LNCaP clone FGC (cell line): ENCODE data around the gene HAND1.

Experiments used
- DNase-seq: peaks from one replicate; pipeline ENCODE4 v3.0.0-alpha.2; 2011; ENCODE audit warnings: low read depth
- H3K4me3 ChIP-seq: 2 replicates; pipeline ENCODE4 v1.5.1; 2011; ENCODE audit warnings: mild to moderate bottlenecking, low read depth, low read length, control low read depth
- CTCF ChIP-seq: IDR thresholded peaks from 2 replicates; pipeline ENCODE4 v1.5.1; 2012; ENCODE audit warnings: mild to moderate bottlenecking; ENCODE audit not compliant: control insufficient read depth, insufficient read depth; ENCODE audit errors: extremely low read depth

The HAND1 gene

GRCh38 chr5:154498591-154498990 is 20.6 kb upstream of the HAND1 start:
- H3K4me3 ChIP-seq = no peak overlapping the region
- no peak for TF ChIP-seq CTCF
- DNase-seq = no peak

- no peak overlapping the region for H3K4me3 ChIP-seq
Measured at GRCh38 chr5:154494036-154494435, 16.0 kb upstream of the HAND1 start.

GRCh38 chr5:154493274-154493673 is 15.2 kb upstream of the HAND1 start:
- H3K4me3 ChIP-seq = no peak overlapping the region
- no peak for DNase-seq

More at GRCh38 chr5:154494036-154494435, 16.0 kb upstream of the HAND1 start:
- DNase-seq = no peak
- no peak for TF ChIP-seq CTCF

GRCh38 chr5:154491941-154492340 is 13.9 kb upstream of the HAND1 start:
- no peak for DNase-seq
- TF ChIP-seq CTCF = no peak
- no peak overlapping the region for H3K4me3 ChIP-seq

More at GRCh38 chr5:154493274-154493673, 15.2 kb upstream of the HAND1 start:
- TF ChIP-seq CTCF = no peak

- no peak for DNase-seq
- no peak for TF ChIP-seq CTCF
- H3K4me3 ChIP-seq = no peak overlapping the region
Measured at GRCh38 chr5:154487541-154487940, 9.5 kb upstream of the HAND1 start.

GRCh38 chr5:154486427-154486866 is 8.4 kb upstream of the HAND1 start:
- no peak overlapping the region for H3K4me3 ChIP-seq
- TF ChIP-seq CTCF = no peak
- DNase-seq = no peak

- DNase-seq = no peak
- H3K4me3 ChIP-seq = no peak overlapping the region
Measured at GRCh38 chr5:154485850-154486426, 7.9 kb upstream of the HAND1 start.

More at GRCh38 chr5:154485850-154486426, 7.9 kb upstream of the HAND1 start:
- no peak for TF ChIP-seq CTCF
